ENCODE measurements around the gene NPBWR2.

DNA sequence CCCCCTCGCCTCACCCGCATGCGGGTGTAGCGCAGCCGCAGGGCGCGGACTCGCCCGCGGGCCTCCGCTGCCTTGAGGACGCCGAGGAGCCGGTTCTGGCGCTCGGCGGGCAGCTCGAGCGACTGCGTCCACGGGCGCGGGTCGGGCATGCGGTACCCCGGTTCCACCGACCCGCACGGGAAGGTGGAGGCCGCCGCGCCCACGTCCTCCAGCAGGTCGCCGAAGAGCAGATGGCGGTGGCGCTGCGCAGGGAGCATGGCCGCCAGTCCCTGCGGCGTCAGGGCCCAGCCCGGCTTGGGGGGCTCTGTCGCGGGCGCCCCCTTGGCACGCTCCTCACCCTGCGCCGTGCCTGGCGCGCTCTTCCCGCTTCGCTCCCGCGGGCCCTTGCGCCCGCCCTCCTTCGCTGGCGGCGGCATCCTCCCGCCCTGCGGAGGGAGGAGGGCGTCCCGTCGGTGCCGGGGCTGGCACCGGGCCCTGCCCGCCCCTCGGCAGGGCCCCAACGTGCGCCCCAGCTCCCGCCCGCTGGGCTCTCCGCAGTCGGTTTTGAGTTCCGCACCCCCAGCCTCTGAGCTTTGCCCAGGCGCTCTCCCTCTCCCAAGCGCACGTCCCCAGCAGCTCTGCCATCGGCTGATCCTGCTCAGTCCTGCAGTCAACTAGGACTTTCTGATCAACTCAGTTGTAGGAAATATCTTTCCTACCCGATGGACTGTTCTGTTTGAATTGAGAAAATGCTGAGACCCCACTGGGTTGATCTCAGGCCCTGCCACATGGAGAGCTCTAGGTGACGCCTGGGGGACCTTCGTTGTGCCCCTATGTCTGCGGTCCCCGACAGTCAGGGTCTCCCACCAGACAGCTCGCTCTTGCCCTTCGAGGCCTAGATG lies 23.3 kb downstream of the NPBWR2 start, which contains the start of gene LKAAEAR1:
- TF ChIP-seq POLR2AphosphoS5 (IDR thresholded peaks at IDR 0.05; ENCODE audit: low read depth, low read length) (no peak), SIN3A (IDR thresholded peaks at IDR 0.05; ENCODE audit: borderline replicate concordance, insufficient read depth, low read length) (no peak), TAF1 (IDR thresholded peaks at IDR 0.05; ENCODE audit: borderline replicate concordance, insufficient read depth, low read length) (no peak)
- TF ChIP-seq, protein P1, sequence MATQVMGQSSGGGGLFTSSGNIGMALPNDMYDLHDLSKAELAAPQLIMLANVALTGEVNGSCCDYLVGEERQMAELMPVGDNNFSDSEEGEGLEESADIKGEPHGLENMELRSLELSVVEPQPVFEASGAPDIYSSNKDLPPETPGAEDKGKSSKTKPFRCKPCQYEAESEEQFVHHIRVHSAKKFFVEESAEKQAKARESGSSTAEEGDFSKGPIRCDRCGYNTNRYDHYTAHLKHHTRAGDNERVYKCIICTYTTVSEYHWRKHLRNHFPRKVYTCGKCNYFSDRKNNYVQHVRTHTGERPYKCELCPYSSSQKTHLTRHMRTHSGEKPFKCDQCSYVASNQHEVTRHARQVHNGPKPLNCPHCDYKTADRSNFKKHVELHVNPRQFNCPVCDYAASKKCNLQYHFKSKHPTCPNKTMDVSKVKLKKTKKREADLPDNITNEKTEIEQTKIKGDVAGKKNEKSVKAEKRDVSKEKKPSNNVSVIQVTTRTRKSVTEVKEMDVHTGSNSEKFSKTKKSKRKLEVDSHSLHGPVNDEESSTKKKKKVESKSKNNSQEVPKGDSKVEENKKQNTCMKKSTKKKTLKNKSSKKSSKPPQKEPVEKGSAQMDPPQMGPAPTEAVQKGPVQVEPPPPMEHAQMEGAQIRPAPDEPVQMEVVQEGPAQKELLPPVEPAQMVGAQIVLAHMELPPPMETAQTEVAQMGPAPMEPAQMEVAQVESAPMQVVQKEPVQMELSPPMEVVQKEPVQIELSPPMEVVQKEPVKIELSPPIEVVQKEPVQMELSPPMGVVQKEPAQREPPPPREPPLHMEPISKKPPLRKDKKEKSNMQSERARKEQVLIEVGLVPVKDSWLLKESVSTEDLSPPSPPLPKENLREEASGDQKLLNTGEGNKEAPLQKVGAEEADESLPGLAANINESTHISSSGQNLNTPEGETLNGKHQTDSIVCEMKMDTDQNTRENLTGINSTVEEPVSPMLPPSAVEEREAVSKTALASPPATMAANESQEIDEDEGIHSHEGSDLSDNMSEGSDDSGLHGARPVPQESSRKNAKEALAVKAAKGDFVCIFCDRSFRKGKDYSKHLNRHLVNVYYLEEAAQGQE (IDR thresholded peaks at IDR 0.05; ENCODE audit: insufficient read depth in 1 of 2, low read depth in 2 of 2, low read length in 2 of 2) = no peak
